Measurements from ENCODE around the gene SLC8A1.

Gene SLC8A1

GRCh38 chr2:40192864-40193669 lies 258.8 kb downstream of the SLC8A1 start:
- no peak for DNase-seq (ENCODE audit: low read depth)

- DNase-seq (ENCODE audit: low read depth) = no peak
Measured at GRCh38 chr2:40190457-40190856, 261.4 kb downstream of the SLC8A1 start.

- no peak for DNase-seq (ENCODE audit: low read depth)
Measured at GRCh38 chr2:40189881-40190280, 262.0 kb downstream of the SLC8A1 start.

GRCh38 chr2:40187054-40187453 lies 264.8 kb downstream of the SLC8A1 start:
- no peak for DNase-seq (ENCODE audit: low read depth)

GRCh38 chr2:40184551-40184950 lies 267.3 kb downstream of the SLC8A1 start:
- DNase-seq (ENCODE audit: low read depth) = no peak

- no peak for DNase-seq (ENCODE audit: low read depth)
Measured at GRCh38 chr2:40181855-40182254, 270.0 kb downstream of the SLC8A1 start.

GRCh38 chr2:40179801-40180200 lies 272.1 kb downstream of the SLC8A1 start:
- no peak for DNase-seq (ENCODE audit: low read depth)

- DNase-seq (ENCODE audit: low read depth) = no peak
Measured at GRCh38 chr2:40178971-40179370, 272.9 kb downstream of the SLC8A1 start.

- no peak for DNase-seq (ENCODE audit: low read depth)
Measured at GRCh38 chr2:40178171-40178778, 273.6 kb downstream of the SLC8A1 start.

- no peak for DNase-seq (ENCODE audit: low read depth)
Measured at GRCh38 chr2:40177366-40177765, 274.5 kb downstream of the SLC8A1 start.

GRCh38 chr2:40173276-40173675 lies 278.6 kb downstream of the SLC8A1 start:
- no peak for DNase-seq (ENCODE audit: low read depth)

GRCh38 chr2:40169856-40170255 lies 282.0 kb downstream of the SLC8A1 start:
- DNase-seq (ENCODE audit: low read depth) = no peak

- no peak for DNase-seq (ENCODE audit: low read depth)
Measured at GRCh38 chr2:40169430-40169829, 282.5 kb downstream of the SLC8A1 start.

GRCh38 chr2:40168546-40168945 lies 283.3 kb downstream of the SLC8A1 start:
- no peak for DNase-seq (ENCODE audit: low read depth)

- no peak for DNase-seq (ENCODE audit: low read depth)
Measured at GRCh38 chr2:40168032-40168431, 283.9 kb downstream of the SLC8A1 start.

GRCh38 chr2:40166006-40166405 lies 285.9 kb downstream of the SLC8A1 start:
- DNase-seq (ENCODE audit: low read depth) = no peak

- no peak for DNase-seq (ENCODE audit: low read depth)
Measured at GRCh38 chr2:40165509-40165844, 286.4 kb downstream of the SLC8A1 start.

- no peak for DNase-seq (ENCODE audit: low read depth)
Measured at GRCh38 chr2:40164736-40165508, 287.0 kb downstream of the SLC8A1 start.

- DNase-seq (ENCODE audit: low read depth) = no peak
Measured at GRCh38 chr2:40161986-40162385, 289.9 kb downstream of the SLC8A1 start.

- DNase-seq (ENCODE audit: low read depth) = no peak
Measured at GRCh38 chr2:40160751-40161218, 291.1 kb downstream of the SLC8A1 start.

GRCh38 chr2:40159333-40159732 lies 292.6 kb downstream of the SLC8A1 start:
- DNase-seq (ENCODE audit: low read depth) = no peak

- DNase-seq (ENCODE audit: low read depth) = no peak
Measured at GRCh38 chr2:40158781-40159180, 293.1 kb downstream of the SLC8A1 start.

GRCh38 chr2:40155728-40156127 lies 296.2 kb downstream of the SLC8A1 start:
- DNase-seq (ENCODE audit: low read depth) = no peak
